Measurements from ENCODE around the gene ZNF655. TPM values are rescaled to one million over a fixed set of nuclear protein-coding genes. Genes with fewer than 3 reads are reported as not detected.

Gene ZNF655
- polyA plus RNA-seq, 1 donor (not counting 4 experiments of a cell fraction or from before 2014, with no cell fraction given) = 71.1 TPM

DNA sequence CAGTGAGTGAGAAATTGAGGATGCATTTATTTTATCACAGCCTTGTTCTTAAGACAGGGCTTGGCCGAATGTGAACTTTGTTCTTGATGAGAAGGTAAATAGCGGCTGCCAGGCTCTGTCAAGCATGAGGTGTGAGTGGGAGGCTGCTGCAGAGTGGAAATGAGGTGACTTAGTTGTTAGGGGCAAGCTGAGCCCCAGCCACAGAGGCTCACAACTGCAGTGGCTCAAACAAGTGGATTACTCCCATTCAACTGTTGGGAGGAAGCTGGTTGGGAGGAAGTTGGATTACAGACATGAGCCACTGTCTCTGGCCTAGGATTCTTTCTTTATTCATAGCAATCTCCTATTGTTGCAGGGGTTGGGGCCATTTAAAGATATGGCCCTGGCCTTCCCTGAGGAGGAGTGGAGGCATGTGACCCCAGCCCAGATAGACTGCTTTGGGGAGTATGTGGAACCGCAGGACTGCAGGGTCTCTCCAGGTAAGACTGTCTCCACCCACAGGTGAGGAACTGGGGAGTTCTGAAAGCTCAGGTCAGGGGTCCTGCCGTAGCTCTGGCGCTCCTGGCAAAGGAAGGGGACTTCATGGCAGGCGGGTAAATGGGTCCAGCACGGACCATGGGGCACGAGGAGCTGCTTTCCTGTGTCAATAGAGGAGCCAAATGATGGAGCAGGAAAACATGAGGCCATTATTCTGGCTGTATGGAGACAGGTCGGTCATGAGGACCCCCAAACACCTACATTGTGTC is 65.4 kb downstream of the ZNF655 start:
- DNase-seq (ENCODE audit: low read depth, low spot score) = no peak
- Histone ChIP-seq H3K36me3 (ENCODE audit: control insufficient read depth in 2 of 2, extremely low read depth in 1 of 2, insufficient read depth in 2 of 2, low read length in 2 of 2) (peaks cover 61 to 77% of the 10 kb centered on the region in 2 experiments), H3K9ac (ENCODE audit: control insufficient read depth, extremely low read depth, insufficient read depth, low read length) (no peak overlapping the region), H3K27ac (ENCODE audit: control insufficient read depth, insufficient read depth, low read length) (peak overlapping the region; percentile 36), H3K9me1 (ENCODE audit: control insufficient read depth, extremely low read depth, insufficient read depth, low read length) (peaks cover 2% of the 10 kb centered on the region), H3K79me2 (ENCODE audit: control insufficient read depth, insufficient read depth, low read length) (peaks cover 55% of the 10 kb centered on the region), H3K4me1 (ENCODE audit: control insufficient read depth, extremely low read depth, insufficient read depth, low read length) (peaks cover 35% of the 10 kb centered on the region), H4K20me1 (ENCODE audit: control insufficient read depth, extremely low read depth, insufficient read depth, low read length) (no peaks in the 10 kb centered on the region), H3K4me2 (ENCODE audit: control insufficient read depth, extremely low read depth, insufficient read depth, low read depth, low read length) (peak overlapping the region; percentile 77), H3K4me3 (ENCODE audit: control insufficient read depth in 2 of 3, extremely low read depth in 1 of 3, insufficient read depth in 2 of 3, low read depth in 1 of 3, low read length in 3 of 3) (no peak overlapping the region), H3K9me3 (ENCODE audit: control insufficient read depth, low read depth, low read length) (no peaks in the 10 kb centered on the region), H2AFZ (ENCODE audit: control insufficient read depth, low read length) (no peak overlapping the region), H3K27me3 (ENCODE audit: control insufficient read depth, extremely low read depth, insufficient read depth, low read length) (no peaks in the 10 kb centered on the region)
- TF ChIP-seq EZH2 (IDR thresholded peaks at IDR 0.05; ENCODE audit: low read length) = no peak
- TF ChIP-seq, protein P1, sequence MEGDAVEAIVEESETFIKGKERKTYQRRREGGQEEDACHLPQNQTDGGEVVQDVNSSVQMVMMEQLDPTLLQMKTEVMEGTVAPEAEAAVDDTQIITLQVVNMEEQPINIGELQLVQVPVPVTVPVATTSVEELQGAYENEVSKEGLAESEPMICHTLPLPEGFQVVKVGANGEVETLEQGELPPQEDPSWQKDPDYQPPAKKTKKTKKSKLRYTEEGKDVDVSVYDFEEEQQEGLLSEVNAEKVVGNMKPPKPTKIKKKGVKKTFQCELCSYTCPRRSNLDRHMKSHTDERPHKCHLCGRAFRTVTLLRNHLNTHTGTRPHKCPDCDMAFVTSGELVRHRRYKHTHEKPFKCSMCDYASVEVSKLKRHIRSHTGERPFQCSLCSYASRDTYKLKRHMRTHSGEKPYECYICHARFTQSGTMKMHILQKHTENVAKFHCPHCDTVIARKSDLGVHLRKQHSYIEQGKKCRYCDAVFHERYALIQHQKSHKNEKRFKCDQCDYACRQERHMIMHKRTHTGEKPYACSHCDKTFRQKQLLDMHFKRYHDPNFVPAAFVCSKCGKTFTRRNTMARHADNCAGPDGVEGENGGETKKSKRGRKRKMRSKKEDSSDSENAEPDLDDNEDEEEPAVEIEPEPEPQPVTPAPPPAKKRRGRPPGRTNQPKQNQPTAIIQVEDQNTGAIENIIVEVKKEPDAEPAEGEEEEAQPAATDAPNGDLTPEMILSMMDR (optimal IDR thresholded peaks at IDR 0.05 in 1 of 3, IDR thresholded peaks at IDR 0.05 in 1 of 3, conservative IDR thresholded peaks at IDR 0.05 in 1 of 3; ENCODE audit: extremely low read depth in 1 of 3, insufficient read depth in 2 of 3, low read length in 3 of 3) = no peak
- dilution Hi-C loops (cut with MboI; ENCODE audit: extremely low pct_ligation_motif_present, low sequenced_read_pairs) = no loop called here
- no peak for FAIRE-seq

DNA sequence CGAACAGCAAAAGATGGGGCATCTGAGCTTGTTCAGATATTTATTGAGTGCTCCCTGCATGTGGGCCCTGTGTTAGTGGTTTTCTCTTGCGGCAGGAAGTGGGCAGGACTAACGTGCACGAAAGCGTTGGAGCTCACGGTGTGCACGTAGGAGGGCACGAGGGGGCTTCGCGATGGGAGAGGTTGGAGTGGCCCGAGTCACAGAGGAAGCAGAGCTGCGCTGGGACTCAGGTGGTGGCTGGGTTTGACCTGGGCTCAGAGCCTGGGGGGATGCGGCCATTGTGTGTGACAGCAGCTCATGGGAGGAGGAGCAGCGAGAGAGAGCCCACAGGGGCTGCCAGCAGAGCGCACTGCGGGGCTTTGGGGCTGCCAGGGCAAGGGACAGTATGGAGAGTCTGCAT is 66.0 kb downstream of the ZNF655 start:
- H2AFZ ChIP-seq (ENCODE audit: control insufficient read depth, low read length) = no peak overlapping the region
- no peak overlapping the region for H3K4me2 ChIP-seq (ENCODE audit: control insufficient read depth, extremely low read depth, insufficient read depth, low read depth, low read length)
- no peaks in the 10 kb centered on the region for H4K20me1 ChIP-seq (ENCODE audit: control insufficient read depth, extremely low read depth, insufficient read depth, low read length)
- H3K9me1 ChIP-seq (ENCODE audit: control insufficient read depth, extremely low read depth, insufficient read depth, low read length) = peaks cover 2% of the 10 kb centered on the region
- dilution Hi-C loops (cut with MboI; ENCODE audit: extremely low pct_ligation_motif_present, low sequenced_read_pairs) = no loop called here
- H3K9ac ChIP-seq (ENCODE audit: control insufficient read depth, extremely low read depth, insufficient read depth, low read length) = no peak overlapping the region
- H3K27me3 ChIP-seq (ENCODE audit: control insufficient read depth, extremely low read depth, insufficient read depth, low read length) = no peaks in the 10 kb centered on the region
- H3K4me3 ChIP-seq (ENCODE audit: control insufficient read depth in 2 of 3, extremely low read depth in 1 of 3, insufficient read depth in 2 of 3, low read depth in 1 of 3, low read length in 3 of 3) = no peak overlapping the region
- H3K36me3 ChIP-seq (ENCODE audit: control insufficient read depth in 2 of 2, extremely low read depth in 1 of 2, insufficient read depth in 2 of 2, low read length in 2 of 2) = peaks cover 62 to 79% of the 10 kb centered on the region in 2 experiments
- H3K4me1 ChIP-seq (ENCODE audit: control insufficient read depth, extremely low read depth, insufficient read depth, low read length) = peaks cover 28% of the 10 kb centered on the region
- FAIRE-seq (no peak), DNase-seq (ENCODE audit: low read depth, low spot score) (no peak)
- peaks cover 56% of the 10 kb centered on the region for H3K79me2 ChIP-seq (ENCODE audit: control insufficient read depth, insufficient read depth, low read length)
- TF ChIP-seq, protein P1 (optimal IDR thresholded peaks at IDR 0.05 in 1 of 3, IDR thresholded peaks at IDR 0.05 in 1 of 3, conservative IDR thresholded peaks at IDR 0.05 in 1 of 3; ENCODE audit: extremely low read depth in 1 of 3, insufficient read depth in 2 of 3, low read length in 3 of 3) = no peak
- TF ChIP-seq EZH2 (IDR thresholded peaks at IDR 0.05; ENCODE audit: low read length) = no peak
- H3K27ac ChIP-seq (ENCODE audit: control insufficient read depth, insufficient read depth, low read length) = no peak overlapping the region
- H3K9me3 ChIP-seq (ENCODE audit: control insufficient read depth, low read depth, low read length) = no peaks in the 10 kb centered on the region
